HPDE6-E6E7 (cell line): Measurements from ENCODE around the gene NLK.
"Not testable (repeated sequence)": the region's sequence is repeated elsewhere in the genome, so short reads cannot be mapped to it uniquely, and the experiment has no call there.

ENCODE experiments used
- DNase-seq: peaks from one replicate; pipeline ENCODE4 v3.0.0; 2011; ENCODE audit warnings: missing footprints; ENCODE audit errors: extremely low spot score

NLK gene

GRCh38 chr17:28194382-28194781, 151.9 kb downstream of the NLK start:
- DNase-seq = no peak

- DNase-seq = no peak
These were observed 154.2 kb downstream of the NLK start for GRCh38 chr17:28196636-28197035.

GRCh38 chr17:28199115-28199514, 156.6 kb downstream of the NLK start:
- DNase-seq = no peak

GRCh38 chr17:28199728-28200127, 157.3 kb downstream of the NLK start:
- DNase-seq = no peak

DNA sequence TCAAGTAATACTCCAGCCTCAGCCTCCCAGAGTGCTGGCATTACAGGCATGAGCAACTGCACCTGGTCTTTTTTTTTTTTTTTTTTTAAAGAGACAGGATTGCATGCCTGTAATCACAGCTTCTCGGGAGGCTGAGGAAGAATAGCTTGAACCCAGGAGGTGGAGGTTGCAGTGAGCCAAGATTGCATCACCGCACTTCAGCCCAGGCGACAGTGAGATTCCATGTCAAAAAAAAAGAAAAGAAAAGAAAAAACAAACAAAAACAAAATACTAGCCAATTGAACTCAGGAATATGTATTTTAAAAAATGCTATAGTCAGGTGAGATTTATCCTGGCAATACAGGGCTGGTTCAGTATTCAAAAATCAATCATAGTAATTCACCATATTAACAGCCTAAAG, 158.8 kb downstream of the NLK start:
- DNase-seq = no peak

GRCh38 chr17:28204244-28204643, 161.8 kb downstream of the NLK start:
- DNase-seq = no peak

- no peak for DNase-seq
These were observed 162.3 kb downstream of the NLK start for GRCh38 chr17:28204751-28205150.

- no peak for DNase-seq
These were observed 163.8 kb downstream of the NLK start for GRCh38 chr17:28206292-28206691.

GRCh38 chr17:28211811-28212210, 169.3 kb downstream of the NLK start:
- DNase-seq = no peak

GRCh38 chr17:28213578-28213977, 171.1 kb downstream of the NLK start:
- not testable (repeated sequence) for DNase-seq

- no peak for DNase-seq
These were observed 173.6 kb downstream of the NLK start for GRCh38 chr17:28216052-28216451.

DNA sequence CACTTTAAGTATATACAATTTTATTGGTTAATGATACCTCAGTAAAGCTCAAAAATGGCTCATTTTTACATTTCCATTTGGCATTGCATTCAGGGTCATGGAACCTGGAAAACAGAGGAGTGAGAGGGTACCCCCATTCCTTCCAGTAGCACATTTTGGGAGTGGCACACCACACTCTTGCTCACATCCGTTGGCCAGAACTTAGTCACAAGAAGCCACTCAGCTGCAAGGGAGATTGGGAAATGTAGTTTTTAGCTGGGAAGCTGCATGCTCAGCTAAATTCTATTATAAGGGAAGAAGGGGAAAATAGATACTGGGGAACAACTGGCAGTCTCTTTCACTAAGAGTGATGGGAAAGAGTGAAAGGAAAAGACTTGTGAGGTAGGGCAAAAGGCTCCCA, 174.1 kb downstream of the NLK start:
- DNase-seq = peak; percentile 19

GRCh38 chr17:28219771-28220170, 177.3 kb downstream of the NLK start:
- no peak for DNase-seq

DNA sequence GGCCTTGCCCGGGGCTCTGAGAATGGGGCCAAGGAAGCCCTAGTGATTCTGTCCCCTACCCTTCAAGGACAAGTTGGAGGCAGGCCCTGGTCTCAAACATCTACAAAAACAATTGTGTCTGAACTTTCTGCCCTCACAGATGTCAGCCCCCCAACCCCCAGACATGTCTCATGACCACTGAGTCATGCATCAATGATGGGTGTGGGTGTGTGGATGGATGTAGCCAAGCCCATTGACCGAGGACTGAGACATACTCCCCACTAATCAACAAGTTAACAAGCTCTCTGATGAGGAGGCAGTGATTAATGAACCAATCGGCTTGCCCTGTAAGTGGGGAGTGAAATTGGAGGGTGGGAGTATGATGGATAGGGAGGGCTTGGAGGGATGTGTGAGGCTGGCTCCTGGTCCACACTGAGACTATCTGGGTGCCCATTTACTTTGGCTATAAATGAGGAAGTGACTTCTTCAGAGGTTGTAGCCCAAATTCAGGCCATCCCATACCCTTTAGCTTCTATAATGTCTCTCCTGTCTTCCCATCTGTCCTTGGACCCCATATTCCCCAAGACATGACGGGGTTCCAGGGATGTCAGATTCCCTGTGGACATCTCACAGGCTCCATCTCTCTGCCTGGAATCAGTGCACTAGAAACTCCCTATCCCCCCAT, 179.4 kb downstream of the NLK start:
- DNase-seq = no peak

- no peak for DNase-seq
These were observed 182.8 kb downstream of the NLK start for GRCh38 chr17:28225271-28225670.

- no peak for DNase-seq
These were observed 183.4 kb downstream of the NLK start for GRCh38 chr17:28225867-28226266.

- DNase-seq = no peak
These were observed 184.3 kb downstream of the NLK start for GRCh38 chr17:28226563-28227315.

- DNase-seq = peak; percentile 91
These were observed 185.0 kb downstream of the NLK start for GRCh38 chr17:28227316-28228108.

DNA sequence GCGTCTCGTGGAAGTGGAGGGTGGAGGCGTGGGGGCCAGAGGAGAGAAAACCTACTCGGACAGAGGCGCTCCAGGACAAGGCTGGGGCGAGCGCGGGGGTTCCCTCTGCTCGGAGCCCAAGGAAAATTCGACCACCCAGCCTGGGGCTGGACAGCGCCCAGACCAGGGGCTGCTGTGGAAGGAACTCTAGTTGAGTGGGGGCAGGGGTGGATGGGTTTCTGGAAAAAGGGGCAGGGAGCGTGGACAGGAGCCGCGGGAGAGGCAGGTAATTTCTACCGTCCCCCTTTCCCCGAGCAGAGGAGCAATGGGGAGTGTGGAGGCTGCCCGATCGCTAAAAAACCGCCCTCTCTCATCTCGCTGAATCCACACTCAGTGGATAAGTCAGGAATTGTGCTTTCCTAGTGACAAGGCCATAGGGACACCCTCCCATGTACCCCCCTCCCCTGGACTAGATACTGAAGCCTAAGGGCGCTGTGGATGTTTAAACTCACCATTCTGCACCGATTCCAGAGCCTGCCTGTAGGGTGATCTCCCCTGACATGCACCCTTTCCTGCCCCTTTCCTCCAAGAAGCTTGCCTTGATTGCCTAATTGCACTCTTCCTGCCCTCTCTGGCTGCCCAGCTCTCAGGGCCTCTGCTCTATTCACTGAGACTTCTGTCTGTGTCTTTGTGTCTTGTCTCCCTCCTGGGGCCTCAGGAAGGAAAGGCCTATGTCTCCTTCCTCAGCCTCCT, 185.8 kb downstream of the NLK start:
- DNase-seq = no peak

DNA sequence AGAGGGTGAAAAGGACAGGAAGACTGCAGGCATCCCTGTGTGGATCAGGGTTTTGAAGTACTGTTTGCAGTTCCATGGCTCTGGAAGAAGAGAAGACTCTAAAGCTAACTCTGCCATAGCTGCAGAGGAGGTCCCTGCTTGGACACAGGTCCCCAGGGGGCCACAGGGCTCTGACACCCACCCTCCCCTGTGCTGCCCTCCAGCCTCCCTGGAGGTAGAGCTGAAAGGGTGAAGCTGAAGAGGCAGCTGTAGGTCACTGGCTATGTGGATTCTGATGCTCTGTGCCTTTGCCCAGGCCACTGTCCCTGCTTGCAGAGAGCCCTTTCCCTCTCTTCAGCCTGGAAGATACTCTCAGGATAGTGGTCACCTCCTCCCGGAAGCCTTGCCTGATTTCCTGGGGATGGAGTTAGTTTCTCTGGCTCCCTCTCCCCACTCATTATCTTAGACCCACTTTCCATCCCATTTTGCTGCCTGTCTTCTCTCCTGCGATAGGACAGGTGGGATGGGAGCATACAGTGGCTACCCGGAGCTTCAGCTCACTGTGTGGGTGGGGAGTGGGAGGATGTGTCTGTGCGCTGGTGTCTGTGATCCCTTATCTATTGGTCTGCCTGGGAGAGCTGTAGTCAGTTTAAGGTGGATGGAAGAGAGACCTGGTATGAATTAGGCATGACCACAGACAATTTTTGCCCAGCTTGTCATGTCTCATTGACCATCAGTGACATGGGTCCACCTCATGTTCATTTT, 186.7 kb downstream of the NLK start:
- no peak for DNase-seq

DNA sequence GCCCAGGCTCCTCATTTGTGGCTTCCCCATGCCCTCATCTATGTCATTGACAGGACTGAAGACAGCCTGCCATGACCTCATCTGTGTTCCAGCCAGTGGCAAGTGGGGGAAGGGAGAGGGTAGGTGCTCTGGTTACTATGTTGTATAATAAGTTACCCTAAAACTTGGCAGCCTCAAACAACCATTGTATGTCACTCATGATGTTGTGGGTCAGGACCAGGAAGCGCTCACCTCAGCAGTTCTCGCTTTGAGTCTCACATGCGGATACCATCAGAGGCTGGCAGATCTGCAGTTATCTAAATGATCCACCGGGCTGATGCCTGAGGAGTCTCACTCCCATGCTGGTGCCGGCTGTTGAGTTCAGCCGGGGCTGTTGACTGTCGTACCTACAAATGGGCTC, 187.5 kb downstream of the NLK start:
- DNase-seq = no peak
